ENCODE measurements around the gene MINPP1.

MINPP1 gene

DNA sequence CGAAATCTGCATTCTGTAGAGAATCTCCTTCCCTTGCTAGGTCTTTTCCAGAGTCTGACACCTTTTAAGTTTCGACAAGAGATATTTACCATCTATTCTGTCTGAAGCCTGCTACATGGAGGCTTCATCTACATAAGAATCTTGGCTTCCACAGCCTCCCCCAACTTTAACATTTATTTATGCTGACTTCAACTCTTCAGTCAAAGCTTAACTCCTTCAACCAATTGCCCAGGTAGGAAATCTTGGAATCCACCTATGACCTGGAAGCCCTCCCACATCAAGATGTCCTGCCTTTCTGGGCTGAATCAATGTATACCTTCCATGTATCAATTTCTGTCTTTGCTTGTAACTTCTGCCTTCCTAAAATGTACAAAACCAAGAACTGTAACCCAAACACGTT lies 54.7 kb downstream of the MINPP1 start:
- no peak for DNase-seq (ENCODE audit: low spot score)
- TF ChIP-seq, protein P1, sequence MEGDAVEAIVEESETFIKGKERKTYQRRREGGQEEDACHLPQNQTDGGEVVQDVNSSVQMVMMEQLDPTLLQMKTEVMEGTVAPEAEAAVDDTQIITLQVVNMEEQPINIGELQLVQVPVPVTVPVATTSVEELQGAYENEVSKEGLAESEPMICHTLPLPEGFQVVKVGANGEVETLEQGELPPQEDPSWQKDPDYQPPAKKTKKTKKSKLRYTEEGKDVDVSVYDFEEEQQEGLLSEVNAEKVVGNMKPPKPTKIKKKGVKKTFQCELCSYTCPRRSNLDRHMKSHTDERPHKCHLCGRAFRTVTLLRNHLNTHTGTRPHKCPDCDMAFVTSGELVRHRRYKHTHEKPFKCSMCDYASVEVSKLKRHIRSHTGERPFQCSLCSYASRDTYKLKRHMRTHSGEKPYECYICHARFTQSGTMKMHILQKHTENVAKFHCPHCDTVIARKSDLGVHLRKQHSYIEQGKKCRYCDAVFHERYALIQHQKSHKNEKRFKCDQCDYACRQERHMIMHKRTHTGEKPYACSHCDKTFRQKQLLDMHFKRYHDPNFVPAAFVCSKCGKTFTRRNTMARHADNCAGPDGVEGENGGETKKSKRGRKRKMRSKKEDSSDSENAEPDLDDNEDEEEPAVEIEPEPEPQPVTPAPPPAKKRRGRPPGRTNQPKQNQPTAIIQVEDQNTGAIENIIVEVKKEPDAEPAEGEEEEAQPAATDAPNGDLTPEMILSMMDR (IDR thresholded peaks at IDR 0.05; ENCODE audit: extremely low read depth, missing control alignments) = no peak

DNA sequence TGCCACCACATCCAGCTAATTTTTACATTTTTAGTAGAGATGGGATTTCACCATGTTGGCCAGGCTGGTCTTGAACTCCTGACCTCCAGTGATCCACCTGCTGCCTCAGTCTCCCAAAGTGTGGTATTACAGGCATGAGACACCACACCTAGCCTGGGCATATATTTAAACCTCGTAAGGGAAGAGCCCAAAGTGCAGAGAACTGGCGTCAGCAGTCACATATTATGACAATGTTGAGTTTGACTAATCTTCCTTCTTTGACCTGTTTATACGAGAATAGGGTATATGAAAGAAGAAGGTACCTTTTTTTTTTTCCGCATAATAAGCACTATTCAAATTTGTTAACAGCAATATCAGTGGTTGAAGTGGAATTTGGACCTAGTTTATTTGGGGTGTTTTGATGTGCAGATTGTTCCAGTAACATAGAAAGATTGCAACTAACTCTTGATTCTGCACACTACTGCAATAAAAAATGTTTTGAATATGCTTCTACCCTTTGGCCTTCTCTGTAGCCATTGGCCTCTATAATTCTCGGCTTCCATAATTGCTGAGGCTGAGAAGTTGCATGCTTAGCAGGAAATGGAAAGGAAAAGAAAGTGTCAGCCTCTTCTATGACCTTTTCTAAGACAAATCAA lies 55.9 kb downstream of the MINPP1 start:
- TF ChIP-seq, protein P1 (IDR thresholded peaks at IDR 0.05; ENCODE audit: extremely low read depth, missing control alignments) = no peak
- DNase-seq (ENCODE audit: low spot score) = no peak

DNA sequence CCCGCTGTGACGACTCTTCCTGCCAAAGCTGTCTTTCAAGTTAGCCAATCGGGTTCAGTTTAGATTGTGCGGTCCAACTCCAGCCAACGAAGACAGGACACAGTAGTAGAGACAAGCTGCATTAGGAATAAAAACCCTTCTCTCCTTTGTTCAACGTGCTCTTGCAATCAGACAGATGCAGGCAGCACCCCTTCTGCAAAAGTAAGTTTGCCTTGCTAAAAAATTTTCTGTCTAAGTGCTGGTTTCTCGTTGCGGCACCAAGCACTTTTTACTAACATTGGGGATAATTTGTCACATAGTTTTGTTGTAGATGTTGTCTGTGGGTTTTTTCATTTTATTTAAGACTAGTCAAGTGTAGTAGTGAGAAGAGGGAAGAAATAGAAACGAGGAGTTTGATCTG lies 58.1 kb downstream of the MINPP1 start:
- TF ChIP-seq, protein P1 (IDR thresholded peaks at IDR 0.05; ENCODE audit: extremely low read depth, missing control alignments) = no peak
- no peak for DNase-seq (ENCODE audit: low spot score)

DNA sequence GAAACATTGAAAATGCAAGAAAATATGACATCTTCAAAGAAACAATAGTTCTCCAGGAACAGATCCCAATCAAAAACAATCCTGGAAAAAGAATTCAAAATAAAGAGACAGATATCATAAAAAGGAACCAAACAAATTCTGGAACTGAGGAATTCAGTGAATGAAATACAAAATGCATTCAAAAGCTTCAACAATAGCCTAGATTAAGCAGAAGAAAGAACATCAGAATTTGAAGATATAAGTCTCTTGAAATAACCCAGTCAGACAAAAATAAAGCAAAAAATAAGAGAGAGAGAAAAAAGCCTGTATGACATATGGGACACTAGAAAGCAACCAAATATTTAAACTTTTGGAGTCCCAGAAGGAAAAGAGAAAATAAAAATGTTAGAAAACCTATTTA lies 60.3 kb downstream of the MINPP1 start:
- DNase-seq (ENCODE audit: low spot score) = no peak
- TF ChIP-seq, protein P1 (IDR thresholded peaks at IDR 0.05; ENCODE audit: extremely low read depth, missing control alignments) = no peak

DNA sequence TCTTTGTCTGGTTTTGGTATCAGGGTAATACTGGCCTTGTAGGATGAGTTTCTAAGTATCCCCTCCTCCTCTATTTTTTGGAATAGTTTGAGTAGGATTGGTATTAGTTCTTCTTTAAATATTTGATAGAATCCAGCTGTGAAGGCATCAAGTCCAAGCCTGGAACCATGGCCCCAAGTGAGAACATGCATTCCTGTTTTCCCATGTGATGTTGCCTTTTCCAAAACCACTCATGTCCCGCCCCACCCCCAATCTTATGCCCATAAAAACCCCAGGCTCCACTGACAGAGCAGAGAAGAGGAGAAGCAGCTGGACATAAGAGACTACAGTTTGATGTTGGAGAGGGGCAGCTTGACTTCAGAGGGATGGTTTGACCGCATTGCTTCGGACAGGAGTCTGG lies 71.2 kb downstream of the MINPP1 start:
- no peak for DNase-seq (ENCODE audit: low spot score)
- TF ChIP-seq, protein P1 (IDR thresholded peaks at IDR 0.05; ENCODE audit: extremely low read depth, missing control alignments) = no peak

DNA sequence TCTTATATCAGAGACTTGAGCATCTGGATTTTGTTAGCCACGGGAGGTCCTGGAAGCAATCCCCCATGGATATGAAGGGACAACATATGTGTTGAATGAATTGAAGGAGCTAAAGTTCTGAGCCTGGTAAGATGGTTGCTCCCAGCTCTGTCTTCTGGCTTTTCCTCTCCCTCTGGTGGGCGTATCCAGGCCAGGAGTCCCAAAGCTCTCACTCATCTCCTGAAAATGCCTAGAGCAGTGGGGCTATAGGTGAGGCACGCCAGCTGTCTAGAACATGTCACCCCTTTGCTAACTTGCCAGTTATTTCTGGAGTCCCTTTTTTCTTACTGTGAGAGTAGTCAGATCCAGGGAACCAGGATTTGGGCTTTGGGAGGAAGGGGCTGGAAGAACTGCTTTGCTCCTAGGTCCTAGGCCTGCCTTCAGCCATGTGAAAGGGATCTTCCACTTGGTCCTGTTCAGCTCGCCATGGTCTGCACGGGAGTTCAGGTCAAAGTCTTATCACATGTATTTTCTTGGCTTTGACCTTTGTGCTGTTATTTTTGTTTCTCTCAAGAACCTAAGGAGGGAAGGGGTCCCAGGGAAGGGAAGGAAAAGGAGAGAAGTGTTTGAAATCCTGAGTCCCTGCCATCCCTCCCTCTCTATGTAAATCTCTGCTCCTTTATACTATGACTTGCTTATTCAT lies 73.6 kb downstream of the MINPP1 start:
- TF ChIP-seq, protein P1 (IDR thresholded peaks at IDR 0.05; ENCODE audit: extremely low read depth, missing control alignments) = no peak
- no peak for DNase-seq (ENCODE audit: low spot score)

DNA sequence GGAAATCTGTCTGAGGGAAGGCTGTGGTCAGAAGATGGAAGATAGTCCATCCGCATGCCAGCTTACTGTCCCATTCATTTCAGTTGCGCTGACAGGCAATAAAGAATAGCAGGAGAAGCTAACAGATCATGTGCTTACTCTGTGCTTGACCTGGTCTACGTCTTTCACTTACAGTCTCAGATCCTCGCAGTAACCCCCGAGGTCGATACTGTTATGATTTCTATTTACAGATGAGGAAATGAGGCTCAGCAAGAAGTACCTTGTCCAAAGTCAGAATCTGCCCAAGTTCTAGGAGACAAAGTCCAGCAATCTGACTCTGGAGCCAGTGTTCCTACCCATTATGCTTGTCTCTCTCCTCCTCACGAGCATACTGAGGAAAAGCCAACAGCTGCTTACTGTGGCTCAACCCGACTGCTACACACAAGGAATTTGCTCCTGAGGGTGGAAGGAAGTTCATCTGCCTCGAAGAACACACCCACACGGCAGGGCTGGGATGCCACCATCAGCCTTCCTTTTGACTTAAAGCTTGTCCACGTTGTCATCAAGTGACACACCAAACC lies 74.2 kb downstream of the MINPP1 start:
- TF ChIP-seq, protein P1 (IDR thresholded peaks at IDR 0.05; ENCODE audit: extremely low read depth, missing control alignments) = no peak
- no peak for DNase-seq (ENCODE audit: low spot score)

Data from GM20000 (cell line).